ENCODE results near the gene SRSF12. TPM values are rescaled to one million over a fixed set of nuclear protein-coding genes. Genes with fewer than 3 reads are reported as not detected.

The SRSF12 gene
- total and polyA plus RNA-seq, 5 donors from 2014 or later: 0.06 to 0.28 (median 0.20) TPM; not detected in 2

- DNase-seq (no peak), ATAC-seq (ENCODE audit: low read depth in 2 of 2) (no peak)
- Mint-ChIP-seq H3K4me1 (peaks cover 4 to 8% (median 7%) of the 10 kb centered on the region in 4 donors), H3K9me3 (peaks cover 0 to 2% (median 0%) of the 10 kb centered on the region in 7 donors), H3K4me3 (no peak overlapping the region), H3K27me3 (peaks cover 35% of the 10 kb centered on the region), H3K36me3 (peaks cover 4% of the 10 kb centered on the region), H3K27ac (no peak overlapping the region)
- no peak overlapping the region for H3K27ac ChIP-seq (ENCODE audit: insufficient read depth, low read length, poor library complexity, severe bottlenecking)
- no peak overlapping the region for H3K4me3 ChIP-seq (ENCODE audit: low read depth, low read length)
- no peaks in the 10 kb centered on the region for H3K9me3 ChIP-seq (ENCODE audit: control insufficient read depth in 2 of 2, low read length in 2 of 2)
- H3K27me3 ChIP-seq (ENCODE audit: control insufficient read depth, insufficient read depth, low read length): peaks cover 3% of the 10 kb centered on the region
- H3K36me3 ChIP-seq (ENCODE audit: control insufficient read depth, insufficient read depth, low read length): no peaks in the 10 kb centered on the region
- peaks cover 10% of the 10 kb centered on the region for H3K4me1 ChIP-seq (ENCODE audit: control insufficient read depth, insufficient read depth, low read length, poor library complexity, severe bottlenecking)
These were observed 2.5 kb upstream of the SRSF12 start for GRCh38 chr6:89120371-89120770.

GRCh38 chr6:89118931-89119330 lies 1.1 kb upstream of the SRSF12 start:
- no peak overlapping the region for H3K27ac Mint-ChIP-seq
- H3K4me3 Mint-ChIP-seq: peak overlapping the region in 3 of 4 donors; percentile 37 to 71 (median 52)
- H3K9me3 Mint-ChIP-seq: no peaks in the 10 kb centered on the region
- DNase-seq (no peak), ATAC-seq (ENCODE audit: low read depth in 2 of 2) (no peak)
- H3K36me3 ChIP-seq (ENCODE audit: control insufficient read depth, insufficient read depth, low read length): no peaks in the 10 kb centered on the region
- no peaks in the 10 kb centered on the region for H3K36me3 Mint-ChIP-seq
- no peak overlapping the region for H3K4me3 ChIP-seq (ENCODE audit: low read depth, low read length)
- H3K27me3 Mint-ChIP-seq: peaks cover 36% of the 10 kb centered on the region
- H3K27ac ChIP-seq (ENCODE audit: insufficient read depth, low read length, poor library complexity, severe bottlenecking): no peak overlapping the region
- no peaks in the 10 kb centered on the region for H3K9me3 ChIP-seq (ENCODE audit: control insufficient read depth in 2 of 2, low read length in 2 of 2)
- peaks cover 10% of the 10 kb centered on the region for H3K4me1 ChIP-seq (ENCODE audit: control insufficient read depth, insufficient read depth, low read length, poor library complexity, severe bottlenecking)
- peaks cover 3% of the 10 kb centered on the region for H3K27me3 ChIP-seq (ENCODE audit: control insufficient read depth, insufficient read depth, low read length)
- peaks cover 4 to 8% (median 7%) of the 10 kb centered on the region in 4 donors for H3K4me1 Mint-ChIP-seq

- peaks cover 4 to 8% (median 7%) of the 10 kb centered on the region in 4 donors for H3K4me1 Mint-ChIP-seq
- no peak overlapping the region for H3K27ac Mint-ChIP-seq
- DNase-seq (no peak), ATAC-seq (ENCODE audit: low read depth in 2 of 2) (no peak)
- Histone ChIP-seq H3K9me3 (ENCODE audit: control insufficient read depth in 2 of 2, low read length in 2 of 2) (no peaks in the 10 kb centered on the region), H3K4me3 (ENCODE audit: low read depth, low read length) (peak overlapping the region; percentile 70), H3K4me1 (ENCODE audit: control insufficient read depth, insufficient read depth, low read length, poor library complexity, severe bottlenecking) (peaks cover 10% of the 10 kb centered on the region), H3K36me3 (ENCODE audit: control insufficient read depth, insufficient read depth, low read length) (no peaks in the 10 kb centered on the region), H3K27me3 (ENCODE audit: control insufficient read depth, insufficient read depth, low read length) (peaks cover 3% of the 10 kb centered on the region), H3K27ac (ENCODE audit: insufficient read depth, low read length, poor library complexity, severe bottlenecking) (no peak overlapping the region)
- H3K27me3 Mint-ChIP-seq: peaks cover 31% of the 10 kb centered on the region
- no peaks in the 10 kb centered on the region for H3K36me3 Mint-ChIP-seq
- no peaks in the 10 kb centered on the region for H3K9me3 Mint-ChIP-seq
- peak overlapping the region; percentile 78 to 87 (median 80) for H3K4me3 Mint-ChIP-seq
These were observed 1.2 kb downstream of the SRSF12 start for GRCh38 chr6:89116702-89117101.

- Histone ChIP-seq H3K9me3 (ENCODE audit: control insufficient read depth in 2 of 2, low read length in 2 of 2) (no peaks in the 10 kb centered on the region), H3K36me3 (ENCODE audit: control insufficient read depth, insufficient read depth, low read length) (no peaks in the 10 kb centered on the region), H3K27me3 (ENCODE audit: control insufficient read depth, insufficient read depth, low read length) (peaks cover 3% of the 10 kb centered on the region), H3K4me1 (ENCODE audit: control insufficient read depth, insufficient read depth, low read length, poor library complexity, severe bottlenecking) (peaks cover 2% of the 10 kb centered on the region), H3K4me3 (ENCODE audit: low read depth, low read length) (no peak overlapping the region), H3K27ac (ENCODE audit: insufficient read depth, low read length, poor library complexity, severe bottlenecking) (no peak overlapping the region)
- H3K4me3 Mint-ChIP-seq: no peak overlapping the region
- DNase-seq (no peak), ATAC-seq (ENCODE audit: low read depth in 2 of 2) (no peak)
- no peaks in the 10 kb centered on the region for H3K36me3 Mint-ChIP-seq
- peaks cover 19% of the 10 kb centered on the region for H3K27me3 Mint-ChIP-seq
- peaks cover 1 to 3% (median 2%) of the 10 kb centered on the region in 4 donors for H3K4me1 Mint-ChIP-seq
- no peak overlapping the region for H3K27ac Mint-ChIP-seq
- no peaks in the 10 kb centered on the region for H3K9me3 Mint-ChIP-seq
These were observed 5.9 kb downstream of the SRSF12 start for GRCh38 chr6:89111933-89112332.

GRCh38 chr6:89110284-89110683 lies 7.6 kb downstream of the SRSF12 start:
- ATAC-seq (ENCODE audit: low read depth in 2 of 2) (no peak), DNase-seq (no peak)
- Histone ChIP-seq H3K4me3 (ENCODE audit: low read depth, low read length) (no peak overlapping the region), H3K9me3 (ENCODE audit: control insufficient read depth in 2 of 2, low read length in 2 of 2) (no peaks in the 10 kb centered on the region), H3K4me1 (ENCODE audit: control insufficient read depth, insufficient read depth, low read length, poor library complexity, severe bottlenecking) (no peaks in the 10 kb centered on the region), H3K36me3 (ENCODE audit: control insufficient read depth, insufficient read depth, low read length) (no peaks in the 10 kb centered on the region), H3K27ac (ENCODE audit: insufficient read depth, low read length, poor library complexity, severe bottlenecking) (no peak overlapping the region), H3K27me3 (ENCODE audit: control insufficient read depth, insufficient read depth, low read length) (no peaks in the 10 kb centered on the region)
- Mint-ChIP-seq H3K36me3 (peaks cover 1% of the 10 kb centered on the region), H3K27ac (no peak overlapping the region), H3K27me3 (peaks cover 4% of the 10 kb centered on the region), H3K4me3 (no peak overlapping the region), H3K4me1 (peaks cover 0 to 1% (median 0%) of the 10 kb centered on the region in 4 donors), H3K9me3 (no peaks in the 10 kb centered on the region)

GRCh38 chr6:89100114-89100513 lies 17.8 kb downstream of the SRSF12 start:
- H3K27me3 ChIP-seq (ENCODE audit: control insufficient read depth, insufficient read depth, low read length): no peaks in the 10 kb centered on the region
- Mint-ChIP-seq H3K4me3 (no peak overlapping the region), H3K36me3 (peaks cover under 1% of the 10 kb centered on the region), H3K27ac (no peak overlapping the region), H3K9me3 (no peaks in the 10 kb centered on the region), H3K4me1 (peaks cover 0 to 7% (median 0%) of the 10 kb centered on the region in 4 donors), H3K27me3 (no peaks in the 10 kb centered on the region)
- H3K4me3 ChIP-seq (ENCODE audit: low read depth, low read length): no peak overlapping the region
- no peaks in the 10 kb centered on the region for H3K36me3 ChIP-seq (ENCODE audit: control insufficient read depth, insufficient read depth, low read length)
- H3K4me1 ChIP-seq (ENCODE audit: control insufficient read depth, insufficient read depth, low read length, poor library complexity, severe bottlenecking): no peaks in the 10 kb centered on the region
- no peak for ATAC-seq (ENCODE audit: low read depth in 2 of 2)
- H3K27ac ChIP-seq (ENCODE audit: insufficient read depth, low read length, poor library complexity, severe bottlenecking): no peak overlapping the region
- H3K9me3 ChIP-seq (ENCODE audit: control insufficient read depth in 2 of 2, low read length in 2 of 2): no peaks in the 10 kb centered on the region
- no peak for DNase-seq

- Histone ChIP-seq H3K27ac (ENCODE audit: insufficient read depth, low read length, poor library complexity, severe bottlenecking) (no peak overlapping the region), H3K4me1 (ENCODE audit: control insufficient read depth, insufficient read depth, low read length, poor library complexity, severe bottlenecking) (no peaks in the 10 kb centered on the region), H3K36me3 (ENCODE audit: control insufficient read depth, insufficient read depth, low read length) (no peaks in the 10 kb centered on the region), H3K27me3 (ENCODE audit: control insufficient read depth, insufficient read depth, low read length) (no peaks in the 10 kb centered on the region), H3K9me3 (ENCODE audit: control insufficient read depth in 2 of 2, low read length in 2 of 2) (no peaks in the 10 kb centered on the region), H3K4me3 (ENCODE audit: low read depth, low read length) (no peak overlapping the region)
- no peaks in the 10 kb centered on the region for H3K36me3 Mint-ChIP-seq
- H3K27ac Mint-ChIP-seq: no peak overlapping the region
- H3K9me3 Mint-ChIP-seq: no peaks in the 10 kb centered on the region
- H3K27me3 Mint-ChIP-seq: no peaks in the 10 kb centered on the region
- no peak for DNase-seq
- peaks cover 0 to 7% (median 0%) of the 10 kb centered on the region in 4 donors for H3K4me1 Mint-ChIP-seq
- H3K4me3 Mint-ChIP-seq: no peak overlapping the region
- no peak for ATAC-seq (ENCODE audit: low read depth in 2 of 2)
These were observed 19.4 kb downstream of the SRSF12 start for GRCh38 chr6:89098461-89098860.

- Mint-ChIP-seq H3K27me3 (no peaks in the 10 kb centered on the region), H3K36me3 (peaks cover 32% of the 10 kb centered on the region), H3K27ac (no peak overlapping the region), H3K4me1 (peaks cover 36 to 53% (median 44%) of the 10 kb centered on the region in 4 donors), H3K9me3 (no peaks in the 10 kb centered on the region), H3K4me3 (peak overlapping the region in 1 of 4 donors; percentile 4)
- Histone ChIP-seq H3K27me3 (ENCODE audit: control insufficient read depth, insufficient read depth, low read length) (no peaks in the 10 kb centered on the region), H3K27ac (ENCODE audit: insufficient read depth, low read length, poor library complexity, severe bottlenecking) (no peak overlapping the region), H3K9me3 (ENCODE audit: control insufficient read depth in 2 of 2, low read length in 2 of 2) (no peaks in the 10 kb centered on the region), H3K4me1 (ENCODE audit: control insufficient read depth, insufficient read depth, low read length, poor library complexity, severe bottlenecking) (peaks cover 21% of the 10 kb centered on the region), H3K4me3 (ENCODE audit: low read depth, low read length) (no peak overlapping the region), H3K36me3 (ENCODE audit: control insufficient read depth, insufficient read depth, low read length) (peaks cover 31% of the 10 kb centered on the region)
- no peak for DNase-seq
- no peak for ATAC-seq (ENCODE audit: low read depth in 2 of 2)
These were observed 30.0 kb downstream of the SRSF12 start for GRCh38 chr6:89087881-89088280.

Measured in CD4-positive, CD25-positive, alpha-beta regulatory T cell (primary cell).